Lung (tissue), 12 donors: ENCODE measurements around the gene SASH1. TPM values are rescaled to one million over a fixed set of nuclear protein-coding genes. Genes with fewer than 3 reads are reported as not detected.

Experiments
- ATAC-seq: fragments of 200-7000 bp; cut with Tn5 transposase; one replicate; pipeline ENCODE4 v1.9.1; 2020; ENCODE audit warnings: moderate number of reproducible peaks; ENCODE audit not compliant: insufficient read depth, low FRiP score
- DNase-seq, 3 donors: peaks; one replicate each; pipeline ENCODE4 v3.0.0-alpha.2; 2013 to 2017
- H3K27ac ChIP-seq, 2 donors: one replicate each; pipeline ENCODE4 v1.5.1; 2013; ENCODE audit warnings: mild to moderate bottlenecking in 2 of 2, moderate library complexity in 2 of 2, control low read depth in 1 of 2, inconsistent platforms in 1 of 2, low read depth in 1 of 2, low read length in 1 of 2
- H3K27me3 ChIP-seq, 3 donors: one replicate each; pipeline ENCODE4 v1.5.1; 2013; ENCODE audit warnings: low read length in 2 of 3; ENCODE audit not compliant: control insufficient read depth in 3 of 3, insufficient read depth in 3 of 3
- H3K36me3 ChIP-seq, 4 donors: one replicate each; pipeline ENCODE4 v1.5.1; 2013; ENCODE audit warnings: low read length in 4 of 4, mild to moderate bottlenecking in 1 of 4, moderate library complexity in 1 of 4; ENCODE audit not compliant: control insufficient read depth in 4 of 4, insufficient read depth in 4 of 4
- H3K4me1 ChIP-seq, 5 donors: one replicate each; pipeline ENCODE4 v1.5.1; 2013; ENCODE audit warnings: low read length in 5 of 5, mild to moderate bottlenecking in 2 of 5, moderate library complexity in 1 of 5; ENCODE audit not compliant: control insufficient read depth in 5 of 5, insufficient read depth in 5 of 5
- H3K4me3 ChIP-seq: one replicate; pipeline ENCODE4 v1.5.1; 2013; ENCODE audit warnings: mild to moderate bottlenecking, control low read depth, moderate library complexity
- H3K9ac ChIP-seq, 2 donors: one replicate each; pipeline ENCODE4 v1.5.1; 2013; ENCODE audit warnings: low read length in 2 of 2, control low read depth in 1 of 2; ENCODE audit not compliant: insufficient read depth in 1 of 2
- H3K9me3 ChIP-seq, 4 donors: one replicate each; pipeline ENCODE4 v1.5.1; 2013; ENCODE audit warnings: low read length in 3 of 4, mild to moderate bottlenecking in 1 of 4, moderate library complexity in 1 of 4; ENCODE audit not compliant: control insufficient read depth in 4 of 4, insufficient read depth in 3 of 4
- CTCF ChIP-seq: IDR thresholded peaks from 2 replicates; pipeline ENCODE4 v1.5.1; 2012; ENCODE audit warnings: mild to moderate bottlenecking; ENCODE audit errors: control extremely low read depth, extremely low read depth
- whole genome bisulfite sequencing, 2 donors: extraction: QIAGEN DNeasy Blood & Tissue Kit; methylation state at CpG; one replicate each; pipeline ENCODE4 v1.1.7; 2013; 5-methylcytosine and 5-hydroxymethylcytosine counted together
- polyA plus RNA-seq, 2 donors: library from polyadenylated mRNA; stranded (reverse); fragments of 200-250 nt; gene quantifications; one replicate each; pipeline ENCODE4 v1.2.1, GENCODE V29; 2013
- total RNA-seq, 2 donors: library from RNA; depleted of rRNA in 1 of 2; stranded (reverse); fragments of >200 nt in 1 of 2; gene quantifications; one replicate each; pipeline ENCODE4 v1.2.1, GENCODE V29; 2014 to 2021
- donor health status: control.
- donor health status: control.
- donor health status: Bipolar disorder and iron deficiency.
- donor health status: healthy.
- donor health status: DM: yes; HTN: yes; CAD: no.

Gene SASH1
- total and polyA plus RNA-seq, 4 donors = 18.8 to 114 (median 42.2) TPM

DNA sequence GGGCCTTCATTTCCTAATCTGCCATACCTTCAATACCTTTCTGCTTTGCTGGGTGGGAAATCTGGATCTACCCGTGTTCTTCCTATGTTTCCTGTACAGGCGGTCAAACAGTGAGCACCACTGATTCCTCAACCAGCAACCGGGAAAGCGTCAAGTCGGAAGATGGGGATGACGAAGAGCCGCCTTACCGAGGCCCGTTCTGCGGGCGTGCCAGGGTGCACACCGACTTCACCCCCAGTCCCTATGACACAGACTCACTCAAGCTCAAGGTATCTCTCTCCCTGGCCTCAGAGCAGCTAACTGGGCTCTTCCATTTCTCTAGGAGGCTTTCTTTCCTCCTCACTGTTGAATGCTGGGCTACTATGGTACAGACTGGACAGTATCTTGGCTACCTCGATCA is 190.1 kb downstream of the SASH1 start:
- Histone ChIP-seq H3K36me3 (peaks cover 16 to 43% (median 32%) of the 10 kb centered on the region in 4 donors), H3K27me3 (no peaks in the 10 kb centered on the region), H3K4me1 (peaks cover 0 to 34% (median 7%) of the 10 kb centered on the region in 5 donors), H3K9me3 (no peaks in the 10 kb centered on the region), H3K27ac (no peak overlapping the region), H3K4me3 (no peak overlapping the region), H3K9ac (no peak overlapping the region)
- DNase-seq = no peak
- TF ChIP-seq CTCF = no peak
- WGBS, 2 donors = 97% methylated on average over 13 of the region's 13 CpGs
- no peak for ATAC-seq

DNA sequence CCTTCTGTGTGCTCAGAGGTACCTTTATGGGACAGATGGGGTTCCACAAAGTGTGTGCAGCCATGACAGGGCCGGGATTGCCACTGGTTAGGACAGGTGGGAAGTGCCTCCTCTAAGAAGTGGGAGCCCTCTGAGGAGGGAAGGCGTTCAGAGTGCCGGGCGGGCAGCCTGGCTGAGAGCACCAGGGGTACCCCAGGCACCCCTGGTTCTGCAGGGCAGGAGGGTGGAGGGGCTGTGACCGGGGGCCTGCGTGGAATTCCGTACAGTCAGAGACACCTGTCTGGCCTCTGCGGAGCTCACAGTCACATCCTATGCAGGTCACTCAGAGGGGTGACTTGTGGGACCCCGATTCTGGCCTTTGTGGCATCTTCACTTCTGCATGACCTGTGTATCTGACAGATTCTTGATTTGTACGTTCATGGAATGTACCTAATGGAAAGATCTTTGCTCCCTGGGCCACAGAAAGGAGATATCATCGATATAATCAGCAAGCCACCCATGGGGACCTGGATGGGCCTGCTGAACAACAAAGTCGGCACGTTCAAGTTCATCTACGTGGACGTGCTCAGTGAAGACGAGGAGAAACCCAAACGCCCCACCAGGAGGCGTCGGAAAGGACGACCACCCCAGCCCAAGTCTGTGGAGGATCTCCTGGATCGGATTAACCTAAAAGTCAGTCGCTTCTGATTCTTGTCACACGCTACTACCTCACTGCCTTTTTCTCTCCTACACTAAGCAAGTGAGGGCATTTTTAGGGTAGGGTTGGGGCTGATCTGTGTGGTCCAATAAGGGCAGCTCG is 190.9 kb downstream of the SASH1 start:
- Histone ChIP-seq H3K4me3 (no peak overlapping the region), H3K9me3 (no peaks in the 10 kb centered on the region), H3K27ac (no peak overlapping the region), H3K4me1 (peaks cover 0 to 42% (median 7%) of the 10 kb centered on the region in 5 donors), H3K27me3 (no peaks in the 10 kb centered on the region), H3K9ac (no peak overlapping the region), H3K36me3 (peaks cover 11 to 46% (median 27%) of the 10 kb centered on the region in 4 donors)
- 95 to 96% methylated on average over 24 of the region's 24 CpGs for WGBS, 2 donors
- TF ChIP-seq CTCF = no peak
- ATAC-seq (no peak), DNase-seq (no peak)

DNA sequence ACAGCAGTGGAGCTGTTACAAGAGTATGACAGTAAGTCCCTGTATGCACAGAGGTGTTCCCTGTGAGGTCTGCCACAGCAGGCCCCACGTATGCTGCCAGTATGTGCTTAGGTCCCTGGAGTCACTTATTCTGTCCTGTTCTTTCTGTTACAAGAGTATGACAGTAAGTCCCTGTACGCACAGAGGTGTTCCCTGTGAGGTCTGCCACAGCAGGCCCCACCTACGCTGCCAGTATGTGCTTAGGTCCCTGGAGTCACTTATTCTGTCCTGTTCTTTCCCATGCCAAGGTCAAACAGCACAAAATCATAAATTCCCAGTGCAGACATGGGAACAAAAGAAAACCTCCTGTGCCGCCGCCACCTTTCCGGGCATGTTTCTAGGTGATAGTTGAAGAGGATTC is 192.2 kb downstream of the SASH1 start:
- Histone ChIP-seq H3K27ac (peak overlapping the region in 1 of 2 donors; percentile 9), H3K27me3 (no peaks in the 10 kb centered on the region), H3K4me1 (peaks cover 0 to 42% (median 7%) of the 10 kb centered on the region in 5 donors), H3K4me3 (no peak overlapping the region), H3K9ac (no peak overlapping the region), H3K36me3 (peaks cover 12 to 45% (median 31%) of the 10 kb centered on the region in 4 donors), H3K9me3 (no peaks in the 10 kb centered on the region)
- no peak for ATAC-seq
- WGBS, 2 donors = 93 to 97% methylated on average over 6 of the region's 6 CpGs
- no peak for TF ChIP-seq CTCF
- DNase-seq = no peak

GRCh38 chr6:148535381-148535780 is 192.7 kb downstream of the SASH1 start:
- no peak overlapping the region for H3K27ac ChIP-seq
- 91 to 93% methylated on average over 7 of the region's 7 CpGs for WGBS, 2 donors
- peaks cover 17 to 49% (median 34%) of the 10 kb centered on the region in 4 donors for H3K36me3 ChIP-seq
- ATAC-seq (no peak), DNase-seq (no peak)
- no peak overlapping the region for H3K4me3 ChIP-seq
- H3K27me3 ChIP-seq = no peaks in the 10 kb centered on the region
- H3K4me1 ChIP-seq = peaks cover 0 to 37% (median 7%) of the 10 kb centered on the region in 5 donors
- H3K9me3 ChIP-seq = no peaks in the 10 kb centered on the region
- no peak overlapping the region for H3K9ac ChIP-seq
- no peak for TF ChIP-seq CTCF
